ENCODE measurements around the gene PRR5.

The PRR5 gene

GRCh38 chr22:44661659-44662569 is 40.1 kb upstream of the PRR5 start:
- no peak overlapping the region for H3K27ac ChIP-seq
- in situ Hi-C loops (cut with HindIII; ENCODE audit: low pct_ligation_motif_present, low sequenced_read_pairs): no loop called here
- H3K36me3 ChIP-seq (replicated peaks): no peaks in the 10 kb centered on the region
- H3K27me3 ChIP-seq (replicated peaks): no peaks in the 10 kb centered on the region
- TF ChIP-seq, protein P1, sequence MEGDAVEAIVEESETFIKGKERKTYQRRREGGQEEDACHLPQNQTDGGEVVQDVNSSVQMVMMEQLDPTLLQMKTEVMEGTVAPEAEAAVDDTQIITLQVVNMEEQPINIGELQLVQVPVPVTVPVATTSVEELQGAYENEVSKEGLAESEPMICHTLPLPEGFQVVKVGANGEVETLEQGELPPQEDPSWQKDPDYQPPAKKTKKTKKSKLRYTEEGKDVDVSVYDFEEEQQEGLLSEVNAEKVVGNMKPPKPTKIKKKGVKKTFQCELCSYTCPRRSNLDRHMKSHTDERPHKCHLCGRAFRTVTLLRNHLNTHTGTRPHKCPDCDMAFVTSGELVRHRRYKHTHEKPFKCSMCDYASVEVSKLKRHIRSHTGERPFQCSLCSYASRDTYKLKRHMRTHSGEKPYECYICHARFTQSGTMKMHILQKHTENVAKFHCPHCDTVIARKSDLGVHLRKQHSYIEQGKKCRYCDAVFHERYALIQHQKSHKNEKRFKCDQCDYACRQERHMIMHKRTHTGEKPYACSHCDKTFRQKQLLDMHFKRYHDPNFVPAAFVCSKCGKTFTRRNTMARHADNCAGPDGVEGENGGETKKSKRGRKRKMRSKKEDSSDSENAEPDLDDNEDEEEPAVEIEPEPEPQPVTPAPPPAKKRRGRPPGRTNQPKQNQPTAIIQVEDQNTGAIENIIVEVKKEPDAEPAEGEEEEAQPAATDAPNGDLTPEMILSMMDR (IDR thresholded peaks at IDR 0.05; ENCODE audit: low read depth, low read length, missing control alignments): no peak
- no peak overlapping the region for H3K4me3 ChIP-seq (ENCODE audit: low read depth, low read length)
- no peak for DNase-seq

DNA sequence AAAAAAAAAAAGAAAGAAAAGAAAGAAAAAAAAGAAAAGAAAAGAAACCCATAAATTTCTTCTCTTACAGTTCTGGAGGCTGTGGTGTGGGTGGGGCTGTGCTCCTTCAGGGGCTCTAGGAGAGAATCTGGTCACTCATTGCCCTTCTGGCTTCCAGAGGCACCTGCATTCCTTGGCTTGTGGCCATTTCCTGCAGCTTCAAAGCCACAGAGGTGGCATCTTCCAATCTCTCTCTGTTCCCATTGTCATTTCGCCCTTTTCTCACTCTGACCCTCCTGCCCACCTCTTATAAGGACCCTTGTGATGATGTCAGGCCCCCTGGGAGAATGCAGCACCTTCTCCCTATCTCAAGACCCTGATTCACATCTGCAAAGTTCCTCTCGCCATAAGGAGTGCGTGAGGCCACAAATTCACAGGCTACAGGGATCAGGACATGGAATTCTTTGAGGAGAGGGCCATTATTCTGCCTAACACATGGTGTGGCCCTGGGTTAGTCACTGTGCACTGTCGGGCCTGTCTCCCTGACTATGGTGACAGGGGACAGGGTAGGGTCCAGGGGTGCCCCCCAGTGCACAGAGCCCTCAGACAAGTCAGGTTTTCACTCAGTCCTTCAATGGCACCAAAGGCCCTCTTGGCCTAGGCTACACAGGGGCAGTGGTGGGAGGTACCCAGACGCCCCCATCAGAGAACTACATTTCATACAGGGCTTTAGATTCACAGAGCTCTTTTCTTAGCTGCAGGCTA is 38.6 kb upstream of the PRR5 start:
- Histone ChIP-seq H3K4me3 (ENCODE audit: low read depth, low read length) (no peak overlapping the region), H3K36me3 (replicated peaks) (no peaks in the 10 kb centered on the region), H3K27me3 (replicated peaks) (no peaks in the 10 kb centered on the region), H3K27ac (no peak overlapping the region)
- no peak for DNase-seq
- TF ChIP-seq, protein P1 (IDR thresholded peaks at IDR 0.05; ENCODE audit: low read depth, low read length, missing control alignments): no peak
- in situ Hi-C loops (cut with HindIII; ENCODE audit: low pct_ligation_motif_present, low sequenced_read_pairs): no loop called here

DNA sequence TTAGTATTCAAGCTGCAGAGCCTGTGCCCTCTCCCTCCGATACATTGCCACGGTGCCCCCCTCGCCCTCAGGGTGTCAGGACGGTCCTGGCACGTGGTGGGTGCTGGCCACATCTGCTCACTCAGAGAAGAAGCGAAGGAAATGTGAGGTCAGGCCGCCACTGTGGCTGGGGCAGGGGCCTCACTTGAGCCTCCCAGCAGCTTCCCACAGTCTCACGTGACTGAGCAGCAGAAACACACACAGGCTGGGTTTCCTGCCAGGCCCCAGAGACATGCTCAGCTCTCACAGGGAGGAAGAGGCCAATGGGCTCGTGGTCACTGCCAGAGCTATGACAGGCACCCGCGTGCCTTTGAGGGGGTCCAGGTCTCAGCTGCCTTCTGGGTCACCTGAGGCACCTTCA is 37.9 kb upstream of the PRR5 start:
- in situ Hi-C loops (cut with HindIII; ENCODE audit: low pct_ligation_motif_present, low sequenced_read_pairs): no loop called here

DNA sequence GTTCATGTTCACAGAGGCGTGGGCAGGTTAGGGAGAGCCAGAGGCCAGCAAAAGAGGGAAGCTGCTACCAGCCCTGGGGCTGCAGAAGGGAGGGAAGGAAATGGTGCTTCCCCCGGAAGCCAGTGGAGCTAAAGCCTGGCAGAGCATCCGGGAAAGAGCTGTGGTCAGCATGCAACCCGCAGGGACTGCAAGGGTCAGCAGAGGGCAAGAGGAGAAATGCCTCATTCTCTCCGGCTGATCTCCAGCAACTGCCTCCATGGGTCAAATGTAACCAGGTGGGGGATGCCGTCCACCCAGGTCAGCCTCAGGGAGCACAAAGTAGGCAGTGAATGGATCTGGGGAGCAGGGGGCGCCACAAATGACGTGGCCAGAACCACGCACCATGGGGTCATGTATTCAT is 36.9 kb upstream of the PRR5 start:
- Histone ChIP-seq H3K27me3 (replicated peaks) (peaks cover 6% of the 10 kb centered on the region), H3K27ac (no peak overlapping the region), H3K4me3 (ENCODE audit: low read depth, low read length) (no peak overlapping the region), H3K36me3 (replicated peaks) (no peaks in the 10 kb centered on the region)
- in situ Hi-C loops (cut with HindIII; ENCODE audit: low pct_ligation_motif_present, low sequenced_read_pairs): no loop called here
- no peak for DNase-seq
- TF ChIP-seq, protein P1 (IDR thresholded peaks at IDR 0.05; ENCODE audit: low read depth, low read length, missing control alignments): no peak

More for the DNA sequence above, 37.9 kb upstream of the PRR5 start:
- peaks cover 1% of the 10 kb centered on the region for H3K27me3 ChIP-seq (replicated peaks)
- TF ChIP-seq, protein P1 (IDR thresholded peaks at IDR 0.05; ENCODE audit: low read depth, low read length, missing control alignments): no peak
- no peak overlapping the region for H3K27ac ChIP-seq
- H3K4me3 ChIP-seq (ENCODE audit: low read depth, low read length): no peak overlapping the region
- DNase-seq: peak; percentile 24
- no peaks in the 10 kb centered on the region for H3K36me3 ChIP-seq (replicated peaks)

DNA sequence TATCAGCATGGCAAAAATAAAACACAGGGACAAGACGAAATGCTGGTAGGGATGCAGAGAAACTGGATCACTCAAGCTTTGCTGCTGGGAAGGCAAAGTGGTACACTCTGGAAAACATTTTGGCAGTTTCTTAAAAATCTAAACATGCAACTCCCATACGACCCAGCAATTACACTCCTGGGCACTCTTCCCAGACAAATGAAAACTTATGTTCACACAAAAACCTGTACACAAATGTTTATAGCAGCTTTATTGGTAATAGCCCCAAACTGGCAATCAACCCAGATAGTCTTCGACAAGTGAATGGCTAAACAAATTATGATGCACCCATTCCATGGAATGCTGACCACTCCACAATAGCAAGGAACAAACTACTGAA is 35.8 kb upstream of the PRR5 start:
- no peaks in the 10 kb centered on the region for H3K36me3 ChIP-seq (replicated peaks)
- H3K27me3 ChIP-seq (replicated peaks): peaks cover 8% of the 10 kb centered on the region
- TF ChIP-seq, protein P1 (IDR thresholded peaks at IDR 0.05; ENCODE audit: low read depth, low read length, missing control alignments): no peak
- no peak overlapping the region for H3K27ac ChIP-seq
- H3K4me3 ChIP-seq (ENCODE audit: low read depth, low read length): no peak overlapping the region
- DNase-seq: no peak
- in situ Hi-C loops (cut with HindIII; ENCODE audit: low pct_ligation_motif_present, low sequenced_read_pairs): no loop called here
